Smooth muscle cell of the brain vasculature (primary cell): ENCODE results near the gene TRNT1.

Experiments used
- DNase-seq: peaks from one replicate; pipeline ENCODE4 v3.0.0-alpha.2; 2012; ENCODE audit warnings: low read depth, low spot score

Gene TRNT1

DNA sequence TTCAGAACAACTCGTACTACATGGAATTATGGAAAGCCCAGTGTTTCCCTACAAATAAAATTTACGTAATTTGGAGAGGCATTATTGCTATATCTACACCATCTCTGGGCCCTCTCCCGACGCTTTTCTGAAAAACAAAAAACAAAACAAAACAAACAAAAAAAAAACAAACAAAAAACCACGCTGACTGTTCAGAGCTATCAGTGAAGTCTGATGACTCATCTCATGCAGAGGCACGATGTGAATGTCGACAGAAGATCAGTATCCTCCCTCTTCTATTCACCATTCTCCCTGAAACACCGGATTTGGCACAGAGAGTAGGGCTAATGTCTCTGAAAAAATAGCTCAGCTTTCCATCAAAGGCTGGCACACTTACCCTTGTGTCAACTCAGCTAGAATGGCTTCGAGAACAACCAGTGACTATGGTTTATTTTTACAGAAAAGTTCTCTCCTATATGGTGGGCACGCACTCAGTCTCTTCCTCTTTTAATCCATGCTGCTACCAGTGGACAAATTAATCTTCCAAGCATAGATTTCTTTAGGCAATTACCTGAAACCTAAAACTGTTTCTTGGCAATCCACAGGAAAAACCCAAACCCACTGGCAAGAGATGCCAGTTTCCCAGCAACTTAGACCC is 51.2 kb downstream of the TRNT1 start:
- DNase-seq = no peak

GRCh38 chr3:3178498-3179328 is 52.0 kb downstream of the TRNT1 start:
- no peak for DNase-seq

GRCh38 chr3:3179407-3180094 is 52.8 kb downstream of the TRNT1 start, which contains the start of gene CRBN:
TSS of gene CRBN (minus strand) at chr3:3179691. CDS start at chr3:3179687, 4 bp downstream.
- peak; percentile 72 for DNase-seq

- no peak for DNase-seq
Measured at GRCh38 chr3:3180456-3180855, 53.7 kb downstream of the TRNT1 start.

DNA sequence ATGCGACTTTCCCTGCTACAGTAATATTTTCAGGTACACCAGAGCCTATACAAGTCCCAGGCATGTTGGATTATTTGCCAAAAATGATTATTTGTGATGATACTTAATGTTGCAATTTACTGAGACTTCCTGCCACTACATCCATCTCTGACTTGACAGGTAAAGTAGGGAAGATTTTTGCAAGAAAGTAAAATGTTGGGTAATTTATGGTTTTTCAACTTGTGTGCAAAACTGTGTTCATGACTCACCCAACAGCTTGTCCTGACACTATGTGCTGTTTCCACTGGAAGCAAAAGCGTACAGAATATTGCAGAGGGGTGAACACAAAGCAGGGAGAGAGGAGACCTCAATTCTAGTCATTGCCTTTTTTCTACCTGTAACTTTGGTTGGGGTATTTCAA is 58.1 kb downstream of the TRNT1 start:
- no peak for DNase-seq

- no peak for DNase-seq
Measured at GRCh38 chr3:3189102-3189727, 62.5 kb downstream of the TRNT1 start.

- no peak for DNase-seq
Measured at GRCh38 chr3:3189961-3190360, 63.2 kb downstream of the TRNT1 start.

DNA sequence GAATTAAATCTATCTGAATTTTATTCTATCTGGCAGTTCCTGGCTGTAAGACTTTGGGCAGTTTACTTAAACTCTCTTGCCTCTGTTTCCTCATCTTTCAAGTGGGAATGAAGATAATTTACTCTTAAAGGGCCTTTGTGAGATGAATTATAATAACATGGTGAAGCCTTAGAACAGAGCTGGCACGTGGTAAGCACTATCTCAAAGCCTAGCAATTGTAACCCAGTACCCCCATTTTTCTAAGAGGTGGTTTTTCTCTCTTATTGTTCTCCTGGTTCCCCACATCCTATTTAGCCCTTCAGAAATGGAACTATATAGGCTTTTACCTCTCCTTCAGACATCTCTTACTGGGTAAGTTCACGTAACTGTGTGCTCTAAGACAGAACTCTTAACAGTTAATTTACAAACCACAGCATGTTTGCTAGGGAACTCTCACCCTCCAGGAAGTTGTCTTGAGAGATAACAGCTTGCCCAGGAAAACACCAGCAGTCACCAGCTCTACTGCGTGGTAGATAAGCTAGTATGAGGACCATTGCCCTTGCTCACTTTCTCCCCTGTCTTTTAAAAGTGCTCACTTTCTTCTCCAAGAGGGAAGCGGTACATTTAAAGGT is 65.0 kb downstream of the TRNT1 start:
- DNase-seq = no peak

GRCh38 chr3:3192286-3192675 is 65.5 kb downstream of the TRNT1 start:
- no peak for DNase-seq

GRCh38 chr3:3194861-3195260 is 68.1 kb downstream of the TRNT1 start:
- no peak for DNase-seq

DNA sequence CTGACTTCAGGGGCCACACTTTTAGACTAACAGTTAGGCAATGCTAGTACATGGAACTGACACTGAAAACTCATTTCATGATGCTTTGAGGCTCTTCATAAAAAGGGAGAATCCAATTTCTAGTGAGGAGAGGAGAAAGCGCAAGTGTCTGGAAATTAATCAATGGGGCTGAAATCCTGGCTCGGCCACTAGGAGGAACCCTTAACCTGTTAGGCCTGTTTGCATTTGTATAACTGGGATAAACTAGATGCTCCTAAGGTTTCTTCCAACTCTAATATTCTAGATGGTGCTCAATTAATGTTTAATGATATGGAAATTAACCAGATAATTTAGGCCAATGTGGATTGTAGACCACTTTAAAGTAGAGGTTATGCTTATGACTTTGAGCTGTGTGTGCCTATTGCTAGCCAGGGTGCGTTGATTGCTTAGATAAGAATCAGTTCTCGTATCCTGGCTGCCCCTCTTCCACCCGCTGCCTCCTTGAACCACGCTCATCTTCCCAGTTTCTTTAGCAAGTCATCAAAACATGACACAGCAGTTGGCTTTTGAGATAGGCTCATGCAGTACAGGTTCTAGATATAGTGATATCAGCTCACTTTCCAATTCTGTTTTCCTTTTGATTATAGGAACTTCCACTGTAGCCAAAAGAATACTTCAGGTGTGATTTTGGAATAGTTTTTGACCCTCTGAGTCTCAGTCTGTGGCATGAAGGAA is 69.6 kb downstream of the TRNT1 start:
- DNase-seq = no peak
